Stimulated activated CD4-positive, alpha-beta T cell treated with anti-CD3 and anti-CD28 coated beads, Interleukin-2, amount 100 ng/mL, for 4 hours (primary cell): ENCODE measurements around the gene C1orf21.

Source experiments
- DNase-seq: peaks from one replicate; pipeline ENCODE4 v3.0.0-alpha.2; 2020; ENCODE audit warnings: low read depth

C1orf21 gene

GRCh38 chr1:184517130-184517529 is 130.3 kb downstream of the C1orf21 start:
- DNase-seq = no peak

GRCh38 chr1:184518736-184519357 is 132.0 kb downstream of the C1orf21 start:
- no peak for DNase-seq

GRCh38 chr1:184520336-184520735 is 133.5 kb downstream of the C1orf21 start:
- no peak for DNase-seq

DNA sequence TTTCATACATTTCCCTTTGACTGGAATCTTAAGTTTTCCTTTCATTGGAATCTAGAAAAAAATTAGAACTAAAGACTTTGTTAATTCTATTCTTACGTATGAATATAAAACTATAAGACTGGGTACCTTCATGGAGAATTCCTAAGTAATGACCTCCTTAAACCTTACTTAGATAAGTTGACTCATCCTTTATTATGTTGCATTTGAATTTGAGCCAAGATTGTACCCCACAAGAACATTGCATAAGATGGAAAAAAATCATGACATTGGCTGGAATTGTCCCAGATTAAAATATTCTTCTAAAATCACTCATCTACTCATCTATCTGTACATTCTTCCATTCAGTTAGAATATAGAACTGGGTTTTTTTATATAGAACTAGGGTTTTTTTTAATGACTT is 137.4 kb downstream of the C1orf21 start:
- DNase-seq = no peak

GRCh38 chr1:184527402-184527801 is 140.6 kb downstream of the C1orf21 start:
- DNase-seq = no peak

- no peak for DNase-seq
Observed at GRCh38 chr1:184530226-184530625, 143.4 kb downstream of the C1orf21 start.

DNA sequence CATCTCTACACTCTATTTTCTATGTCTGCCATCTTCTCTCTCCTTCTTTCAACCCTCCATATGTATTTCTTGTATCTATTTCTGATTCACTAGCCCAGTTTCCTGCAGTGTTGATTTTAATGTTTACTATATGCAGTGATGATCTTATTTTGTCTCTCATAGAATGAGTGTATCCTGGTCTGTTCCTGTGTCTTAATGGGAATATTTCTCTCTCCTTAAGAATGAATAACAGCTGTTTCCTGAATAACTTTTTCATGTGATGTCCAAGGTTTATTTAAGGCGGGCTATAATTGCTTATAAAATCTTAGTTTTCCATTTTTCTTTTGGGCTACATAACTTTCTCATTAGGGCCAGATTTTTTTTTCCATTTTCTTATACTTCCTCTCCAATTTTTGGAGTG is 144.5 kb downstream of the C1orf21 start:
- DNase-seq = no peak

DNA sequence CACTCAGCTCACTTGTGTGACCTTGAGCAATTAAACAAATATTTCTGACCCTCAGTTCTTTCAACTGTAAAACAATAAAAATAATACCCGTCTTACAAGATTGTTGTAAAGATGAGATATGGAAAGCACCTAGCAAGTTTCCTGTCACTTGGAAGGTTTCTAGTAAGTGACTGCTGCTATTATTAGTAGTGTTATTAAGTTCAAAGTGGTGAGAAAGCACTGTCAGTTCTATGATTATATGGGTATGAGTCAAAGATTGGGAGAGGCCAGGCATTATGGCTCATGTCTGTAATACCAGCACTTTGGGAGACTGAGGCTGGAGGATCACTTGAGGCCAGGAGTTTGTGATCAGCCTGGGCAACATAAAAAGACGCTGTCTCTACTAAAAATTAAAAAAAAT is 145.4 kb downstream of the C1orf21 start:
- no peak for DNase-seq

DNA sequence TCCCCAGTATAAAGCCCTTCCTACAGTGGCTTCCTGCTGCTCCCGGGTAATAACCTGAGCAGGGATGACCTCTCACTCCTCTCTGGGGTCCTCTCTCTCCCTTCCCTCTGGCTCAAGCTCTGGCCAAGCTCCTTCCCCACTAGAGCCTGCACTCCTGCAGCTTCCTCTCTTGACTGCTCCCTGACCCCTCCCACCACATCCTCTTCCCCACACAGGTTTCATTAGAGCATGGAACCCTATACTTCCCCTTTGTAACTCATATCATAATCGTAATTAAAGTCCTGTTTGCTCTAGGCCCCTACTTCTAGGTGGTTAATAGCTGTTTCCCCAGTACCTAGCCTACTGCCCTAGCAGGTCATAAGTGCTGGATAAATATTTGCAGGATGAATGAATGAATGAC is 146.2 kb downstream of the C1orf21 start:
- no peak for DNase-seq

- DNase-seq = no peak
Observed at GRCh38 chr1:184533915-184534314, 147.1 kb downstream of the C1orf21 start.

- no peak for DNase-seq
Observed at GRCh38 chr1:184534690-184535089, 147.9 kb downstream of the C1orf21 start.

GRCh38 chr1:184535191-184535970 is 148.6 kb downstream of the C1orf21 start:
- no peak for DNase-seq

DNA sequence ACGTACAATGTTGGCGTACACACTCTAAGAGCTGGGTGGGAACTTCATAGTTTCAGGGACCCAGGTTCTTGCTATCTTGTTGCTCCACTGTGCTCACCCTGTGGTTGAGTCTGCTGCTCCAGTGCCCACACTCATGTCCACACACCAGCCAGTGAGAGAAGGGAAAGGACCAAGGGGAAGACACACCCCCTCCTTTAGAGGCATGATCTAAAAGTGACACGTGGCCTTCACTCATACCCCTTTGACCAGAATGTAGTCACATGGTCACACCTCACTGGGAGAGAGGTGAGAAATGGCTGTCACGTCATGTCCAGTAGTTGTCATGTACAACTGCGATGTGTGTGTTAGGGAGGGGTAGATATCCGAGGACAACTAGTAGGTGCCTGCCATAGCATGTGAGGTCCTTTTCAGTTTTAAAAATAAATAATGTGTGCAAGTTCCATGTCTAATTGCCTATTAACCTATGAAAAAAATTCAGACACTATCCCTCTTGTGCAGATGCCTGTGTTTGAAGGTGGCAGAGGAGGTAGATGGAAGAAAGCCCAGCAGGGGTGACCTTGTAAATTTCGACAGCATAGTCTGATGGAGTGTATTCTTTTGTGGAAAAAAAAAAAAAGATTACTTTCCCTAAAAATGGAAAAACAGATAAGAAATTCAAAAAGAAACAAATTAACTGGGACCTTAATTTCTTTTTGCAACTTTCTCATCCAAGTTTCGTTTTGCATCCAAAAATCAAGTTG is 149.6 kb downstream of the C1orf21 start:
- no peak for DNase-seq

- no peak for DNase-seq
Observed at GRCh38 chr1:184539580-184539979, 152.8 kb downstream of the C1orf21 start.

DNA sequence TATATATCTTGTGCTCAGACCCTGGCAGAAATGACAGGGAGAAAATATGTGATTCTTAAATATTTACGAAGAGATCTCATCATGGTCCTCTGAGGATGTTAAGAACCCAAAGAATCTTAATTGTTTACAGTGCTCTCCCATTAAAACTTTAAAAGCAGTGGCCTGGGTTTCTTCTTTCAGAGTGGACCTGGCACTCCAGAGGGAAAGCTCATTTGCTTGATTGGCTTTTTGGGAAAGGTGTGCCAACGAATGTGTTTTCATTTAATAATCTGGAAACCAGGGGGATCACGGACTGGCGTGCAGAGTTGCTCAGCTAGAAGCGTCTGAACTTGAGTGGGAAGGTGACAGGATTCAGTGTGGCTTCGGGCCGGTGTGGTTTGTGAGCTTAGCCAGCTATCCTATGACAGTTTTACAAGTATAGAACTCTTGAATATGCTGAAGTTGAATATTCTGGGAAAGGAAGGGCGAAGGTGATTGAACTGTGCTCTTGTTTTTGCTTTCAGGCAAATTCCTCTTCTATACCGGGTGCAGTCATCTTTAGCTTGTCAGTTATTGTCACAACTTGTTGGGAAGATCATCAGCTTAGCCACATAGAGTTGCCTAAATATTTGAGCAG is 154.8 kb downstream of the C1orf21 start:
- DNase-seq = no peak

DNA sequence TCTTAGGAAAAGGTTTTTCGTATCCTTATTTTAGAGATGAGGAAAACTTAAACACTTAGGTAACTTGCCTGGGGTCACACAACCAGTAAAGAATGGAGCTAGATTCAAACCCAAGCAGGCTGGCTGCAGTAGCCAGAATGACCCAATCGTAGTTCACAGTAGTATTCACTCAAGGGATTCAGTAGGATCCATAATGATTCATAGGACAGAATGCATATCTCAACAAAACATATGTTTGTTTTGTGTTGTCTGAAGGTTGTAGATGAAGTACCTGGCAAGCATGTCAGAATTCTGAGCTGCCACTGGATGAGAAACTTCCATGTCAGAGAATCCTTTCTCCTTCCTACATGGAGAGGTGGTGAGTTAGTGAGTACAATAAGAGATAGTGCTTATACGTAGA is 155.5 kb downstream of the C1orf21 start:
- no peak for DNase-seq

- no peak for DNase-seq
Observed at GRCh38 chr1:184545601-184546000, 158.8 kb downstream of the C1orf21 start.

DNA sequence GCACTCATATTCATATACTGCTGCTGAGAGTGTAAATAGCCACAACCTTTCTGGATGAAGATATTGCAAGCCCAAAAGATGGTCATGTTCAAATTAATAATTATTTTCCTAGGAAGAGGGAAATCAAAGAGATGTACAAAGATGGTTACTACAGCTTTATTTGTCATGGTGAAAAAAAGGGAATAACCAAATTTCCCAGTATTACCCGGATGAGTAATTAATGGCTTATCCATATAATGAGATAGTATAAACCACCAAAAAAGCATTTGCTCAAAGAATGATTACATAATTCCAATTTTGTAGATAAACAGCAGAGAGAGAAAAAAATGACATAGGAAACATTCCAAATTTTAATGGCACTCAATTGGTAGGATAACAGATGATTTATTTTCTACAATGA is 165.6 kb downstream of the C1orf21 start:
- DNase-seq = no peak

GRCh38 chr1:184553845-184554244 is 167.0 kb downstream of the C1orf21 start:
- no peak for DNase-seq

GRCh38 chr1:184555665-184556641 is 169.1 kb downstream of the C1orf21 start:
- no peak for DNase-seq

DNA sequence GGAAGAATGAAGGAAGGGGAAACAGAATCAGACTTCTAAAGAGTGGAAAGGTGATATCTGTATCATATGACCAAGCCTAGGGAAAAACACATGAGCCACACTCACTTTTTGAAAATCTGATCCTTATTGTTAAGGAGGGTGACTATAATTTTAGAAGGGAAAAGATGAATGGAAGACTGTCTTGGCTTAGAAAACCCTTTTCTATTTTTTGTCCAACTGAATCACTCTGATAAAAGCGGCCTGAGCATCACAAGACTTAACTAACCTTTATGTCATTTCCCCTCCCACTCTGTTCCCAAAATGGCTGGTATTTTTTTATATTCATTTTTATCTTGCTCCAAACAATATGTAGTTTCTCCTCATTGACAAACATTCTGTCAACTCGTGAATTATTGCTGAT is 169.8 kb downstream of the C1orf21 start:
- DNase-seq = no peak
